ENCODE measurements around the gene LOC101059915.
"Not testable (repeated sequence)": the region's sequence is repeated elsewhere in the genome, so short reads cannot be mapped to it uniquely, and the experiment has no call there.

The LOC101059915 gene

DNA sequence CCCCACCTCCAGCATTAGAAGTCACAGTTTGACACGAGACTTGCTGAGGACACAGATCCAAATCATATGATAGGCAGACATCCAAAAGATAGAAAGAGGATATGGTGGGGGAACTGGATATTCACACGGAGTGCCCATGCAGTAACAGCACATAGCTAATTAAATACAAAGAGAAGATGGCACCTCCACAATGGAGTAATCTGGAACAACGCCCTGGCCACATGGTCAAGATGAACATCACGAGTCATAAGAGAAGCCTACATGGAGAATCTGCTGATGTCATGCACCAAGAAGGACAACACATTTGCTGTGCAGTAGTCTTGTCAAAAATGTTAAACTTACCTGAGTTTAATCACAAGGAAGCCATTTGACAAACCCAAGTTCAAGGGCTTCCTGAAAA lies 10.1 kb upstream of the LOC101059915 start:
- no peak overlapping the region for H3K4me3 ChIP-seq (ENCODE audit: low read depth, low read length)
- no peak for DNase-seq (ENCODE audit: low read depth)
- TF ChIP-seq, protein P1, sequence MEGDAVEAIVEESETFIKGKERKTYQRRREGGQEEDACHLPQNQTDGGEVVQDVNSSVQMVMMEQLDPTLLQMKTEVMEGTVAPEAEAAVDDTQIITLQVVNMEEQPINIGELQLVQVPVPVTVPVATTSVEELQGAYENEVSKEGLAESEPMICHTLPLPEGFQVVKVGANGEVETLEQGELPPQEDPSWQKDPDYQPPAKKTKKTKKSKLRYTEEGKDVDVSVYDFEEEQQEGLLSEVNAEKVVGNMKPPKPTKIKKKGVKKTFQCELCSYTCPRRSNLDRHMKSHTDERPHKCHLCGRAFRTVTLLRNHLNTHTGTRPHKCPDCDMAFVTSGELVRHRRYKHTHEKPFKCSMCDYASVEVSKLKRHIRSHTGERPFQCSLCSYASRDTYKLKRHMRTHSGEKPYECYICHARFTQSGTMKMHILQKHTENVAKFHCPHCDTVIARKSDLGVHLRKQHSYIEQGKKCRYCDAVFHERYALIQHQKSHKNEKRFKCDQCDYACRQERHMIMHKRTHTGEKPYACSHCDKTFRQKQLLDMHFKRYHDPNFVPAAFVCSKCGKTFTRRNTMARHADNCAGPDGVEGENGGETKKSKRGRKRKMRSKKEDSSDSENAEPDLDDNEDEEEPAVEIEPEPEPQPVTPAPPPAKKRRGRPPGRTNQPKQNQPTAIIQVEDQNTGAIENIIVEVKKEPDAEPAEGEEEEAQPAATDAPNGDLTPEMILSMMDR (IDR thresholded peaks at IDR 0.05; ENCODE audit: insufficient read depth, low read depth, low read length, missing control alignments): no peak

DNA sequence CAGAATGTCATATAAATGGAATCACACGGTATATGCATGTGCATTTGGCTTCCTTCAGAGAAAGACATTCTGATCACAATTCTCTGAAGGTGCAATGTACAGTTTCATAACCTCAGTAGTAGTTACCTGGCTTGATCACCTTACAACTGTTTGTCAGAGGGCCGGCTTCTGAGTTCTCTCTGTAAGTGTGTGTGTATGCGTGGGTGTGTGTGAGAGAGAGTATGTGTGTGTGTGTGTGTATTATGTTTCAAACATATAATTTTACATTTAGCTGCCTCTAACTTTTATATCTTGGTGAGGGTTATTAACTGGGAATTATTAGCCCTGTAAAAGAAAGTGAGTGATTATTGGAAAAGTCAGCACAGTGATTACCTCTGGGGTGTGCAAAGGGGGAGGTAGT lies 8.0 kb upstream of the LOC101059915 start:
- TF ChIP-seq, protein P1 (IDR thresholded peaks at IDR 0.05; ENCODE audit: insufficient read depth, low read depth, low read length, missing control alignments): no peak
- no peak overlapping the region for H3K4me3 ChIP-seq (ENCODE audit: low read depth, low read length)
- DNase-seq (ENCODE audit: low read depth): no peak

DNA sequence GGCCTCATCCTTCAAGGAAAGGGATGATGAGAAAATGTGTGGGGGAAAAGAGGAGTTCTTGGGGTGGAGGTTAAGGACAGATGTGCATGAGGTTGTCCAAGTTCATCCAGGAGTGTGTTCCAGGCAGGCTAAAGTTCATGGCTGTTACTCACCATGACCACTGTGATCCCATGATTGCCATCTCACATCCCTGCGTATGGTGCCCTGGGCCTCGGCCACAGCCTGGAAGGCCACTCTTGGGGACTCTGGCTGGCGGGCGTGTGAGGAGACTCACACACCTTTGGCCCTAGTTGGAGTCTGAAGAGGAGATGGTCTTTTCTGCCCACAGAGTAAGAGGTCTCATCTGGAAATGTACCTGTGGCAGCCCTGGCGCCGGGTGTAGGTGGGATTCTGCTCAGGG lies 7.4 kb upstream of the LOC101059915 start:
- TF ChIP-seq, protein P1 (IDR thresholded peaks at IDR 0.05; ENCODE audit: insufficient read depth, low read depth, low read length, missing control alignments): no peak
- DNase-seq (ENCODE audit: low read depth): no peak
- no peak overlapping the region for H3K4me3 ChIP-seq (ENCODE audit: low read depth, low read length)

DNA sequence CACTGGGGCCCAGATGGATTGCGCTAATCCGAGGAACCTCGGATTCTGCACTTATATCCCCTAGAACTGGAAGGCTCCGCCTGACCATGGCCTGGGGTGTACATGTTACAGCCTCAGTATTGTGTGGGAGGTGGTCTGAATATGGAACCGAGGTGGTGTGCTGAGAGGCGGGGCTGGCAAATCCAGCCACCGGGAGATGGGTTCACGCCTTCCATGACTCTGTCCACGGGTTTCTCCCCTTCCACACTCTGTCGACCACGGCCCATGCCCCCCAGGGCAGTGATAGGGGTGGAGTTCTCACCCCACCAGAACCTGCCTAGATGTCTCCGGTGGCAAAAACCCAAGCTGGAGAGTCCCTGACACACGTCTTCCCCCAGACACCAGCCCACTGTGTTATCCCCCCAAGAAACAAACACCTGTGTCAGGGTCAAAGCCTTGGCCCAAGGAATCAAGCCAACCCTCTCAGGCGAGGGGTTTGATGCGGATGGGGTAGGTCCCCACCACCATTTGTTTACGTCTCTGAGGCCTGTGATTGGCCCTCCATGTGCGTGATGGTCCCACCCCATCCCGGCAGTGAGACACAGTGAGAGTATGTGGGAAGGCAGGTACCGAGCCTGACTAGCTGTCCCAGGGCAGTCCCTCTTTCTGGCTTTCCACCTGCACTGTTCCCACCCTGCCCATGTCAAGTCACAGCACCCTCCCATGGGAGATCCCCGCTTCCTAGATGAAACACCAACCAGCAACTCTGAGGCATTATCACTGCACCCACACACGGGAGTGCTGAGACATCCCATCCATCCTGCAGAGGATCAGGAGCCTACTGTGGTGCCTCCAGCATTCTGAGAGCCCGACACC lies 6.6 kb upstream of the LOC101059915 start:
- H3K4me3 ChIP-seq (ENCODE audit: low read depth, low read length): no peak overlapping the region
- TF ChIP-seq, protein P1 (IDR thresholded peaks at IDR 0.05; ENCODE audit: insufficient read depth, low read depth, low read length, missing control alignments): no peak
- no peak for DNase-seq (ENCODE audit: low read depth)

DNA sequence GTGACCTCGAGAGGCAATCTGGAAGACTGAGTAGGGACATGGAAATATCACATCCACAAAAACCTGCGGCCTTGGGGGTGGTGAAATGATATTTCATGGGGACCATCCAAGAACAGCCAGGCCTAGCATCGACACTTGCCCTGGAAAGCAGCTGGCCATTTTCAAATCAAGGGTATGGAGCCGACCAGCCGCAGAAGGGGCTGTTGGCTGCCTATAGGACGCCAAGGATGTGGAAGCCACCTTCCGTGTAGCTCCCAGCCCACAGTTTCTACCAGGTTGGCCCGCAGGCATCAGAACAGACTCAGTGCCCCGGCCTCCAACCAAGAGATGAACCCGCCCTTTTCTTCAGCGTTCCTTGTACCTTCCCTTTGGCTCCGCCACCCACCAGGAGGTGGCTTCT lies 5.4 kb upstream of the LOC101059915 start:
- TF ChIP-seq, protein P1 (IDR thresholded peaks at IDR 0.05; ENCODE audit: insufficient read depth, low read depth, low read length, missing control alignments): no peak
- no peak for DNase-seq (ENCODE audit: low read depth)
- no peak overlapping the region for H3K4me3 ChIP-seq (ENCODE audit: low read depth, low read length)

DNA sequence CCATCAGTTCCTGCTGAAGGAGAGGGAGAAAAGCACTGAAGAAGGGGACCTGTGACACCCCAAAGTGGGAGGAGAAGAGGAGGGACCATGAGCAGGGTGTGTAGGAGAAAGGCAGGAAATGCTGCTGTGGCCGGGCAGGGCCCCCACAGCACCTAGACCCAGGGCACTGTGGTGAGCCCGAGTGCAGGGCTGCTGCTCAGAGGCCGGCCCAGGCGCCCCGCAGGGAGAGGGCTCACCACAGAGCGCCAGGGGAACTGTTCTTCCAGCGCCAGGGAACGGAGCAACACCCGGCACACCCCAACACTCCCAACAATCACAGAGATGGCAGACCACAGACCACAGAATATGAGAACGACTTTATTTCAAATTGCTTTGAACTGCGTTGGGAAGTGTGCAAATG lies 4.7 kb upstream of the LOC101059915 start:
- peak; percentile 20 for DNase-seq (ENCODE audit: low read depth)
- H3K4me3 ChIP-seq (ENCODE audit: low read depth, low read length): not testable (repeated sequence)

DNA sequence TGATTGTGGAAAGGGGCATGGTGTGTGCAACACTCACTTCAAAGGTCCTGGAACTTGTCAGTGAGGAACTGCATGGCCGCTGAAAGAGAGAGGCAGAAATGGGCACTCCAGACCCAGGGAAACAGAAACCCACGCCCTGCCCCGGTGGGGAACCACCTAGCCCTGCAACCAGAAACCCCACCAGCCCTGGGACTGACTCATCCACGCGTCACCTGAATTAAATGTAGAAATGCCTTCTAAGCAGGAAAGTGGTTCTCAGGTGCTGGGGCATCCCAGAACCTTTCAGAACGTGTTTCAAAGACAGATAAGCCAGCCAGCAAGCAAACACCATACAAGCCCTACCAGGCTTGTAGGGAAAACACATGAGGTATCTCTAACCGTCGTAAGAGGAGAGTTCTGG lies 4.1 kb upstream of the LOC101059915 start:
- not testable (repeated sequence) for H3K4me3 ChIP-seq (ENCODE audit: low read depth, low read length)
- DNase-seq (ENCODE audit: low read depth): peak; percentile 28

DNA sequence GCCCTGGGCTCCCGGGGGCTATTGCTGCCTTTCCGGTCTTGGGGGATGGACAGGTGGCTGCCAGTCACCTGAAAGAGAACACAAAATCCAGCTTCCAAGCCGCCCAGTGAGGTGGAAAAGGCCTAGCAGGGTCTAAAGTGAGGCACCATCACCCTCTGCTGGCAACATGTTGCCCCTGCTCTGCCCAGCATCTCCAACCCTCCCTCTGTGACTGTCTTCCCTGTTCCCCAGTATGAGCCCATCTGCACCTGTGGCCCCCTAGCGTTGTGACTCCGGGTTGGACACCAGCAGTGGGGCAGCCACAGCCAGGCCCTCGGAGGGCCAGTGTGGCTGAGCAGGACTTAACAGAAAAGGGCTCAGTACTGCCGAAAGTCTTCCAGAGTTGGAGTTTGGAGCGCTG lies 3.1 kb upstream of the LOC101059915 start:
- DNase-seq (ENCODE audit: low read depth): peak; percentile 52
- H3K4me3 ChIP-seq (ENCODE audit: low read depth, low read length): not testable (repeated sequence)
- TF ChIP-seq, protein P1 (IDR thresholded peaks at IDR 0.05; ENCODE audit: insufficient read depth, low read depth, low read length, missing control alignments): peak; percentile 35
